Neutrophil (primary cell): ENCODE measurements around the gene LKAAEAR1.

ENCODE experiments used
- H3K27ac ChIP-seq: fragments of 200-600 bp; sonication (generic); 2 replicates; pipeline ENCODE4 v1.5.1; 2016; ENCODE audit warnings: mild to moderate bottlenecking, moderate library complexity
- H3K27me3 ChIP-seq: fragments of 200-600 bp; sonication (generic); 2 replicates; pipeline ENCODE4 v1.6.0; 2016; ENCODE audit warnings: mild to moderate bottlenecking
- H3K36me3 ChIP-seq: fragments of 200-600 bp; sonication (generic); 2 replicates; pipeline ENCODE4 v1.5.1; 2017
- H3K4me1 ChIP-seq, 2 experiments: fragments of 200-600 bp in 1 of 2; sonication (generic) in 1 of 2; 1 replicate in 1 of 2; 2 replicates in 1 of 2; pipeline versions ENCODE4 v1.5.1 to v1.6.1; 2013 to 2016; ENCODE audit warnings: low read depth in 1 of 2, low read length in 1 of 2, mild to moderate bottlenecking in 1 of 2, moderate library complexity in 1 of 2; ENCODE audit not compliant: control insufficient read depth in 1 of 2, insufficient read depth in 1 of 2
- H3K4me3 ChIP-seq, 2 experiments: fragments of 200-600 bp in 1 of 2; sonication (generic) in 1 of 2; 1 replicate in 1 of 2; 2 replicates in 1 of 2; pipeline ENCODE4 v1.5.1; 2013 to 2016; ENCODE audit warnings: low read depth in 1 of 2, low read length in 1 of 2, mild to moderate bottlenecking in 1 of 2, moderate library complexity in 1 of 2
- H3K9me3 ChIP-seq: fragments of 200-600 bp; sonication (generic); 2 replicates; pipeline ENCODE4 v1.5.1; 2016
- CTCF ChIP-seq: fragments of 200-600 bp; sonication (generic); IDR thresholded peaks from 2 replicates; pipeline ENCODE4 v1.5.1; 2016; ENCODE audit warnings: antibody characterized with exemption

Gene LKAAEAR1

DNA sequence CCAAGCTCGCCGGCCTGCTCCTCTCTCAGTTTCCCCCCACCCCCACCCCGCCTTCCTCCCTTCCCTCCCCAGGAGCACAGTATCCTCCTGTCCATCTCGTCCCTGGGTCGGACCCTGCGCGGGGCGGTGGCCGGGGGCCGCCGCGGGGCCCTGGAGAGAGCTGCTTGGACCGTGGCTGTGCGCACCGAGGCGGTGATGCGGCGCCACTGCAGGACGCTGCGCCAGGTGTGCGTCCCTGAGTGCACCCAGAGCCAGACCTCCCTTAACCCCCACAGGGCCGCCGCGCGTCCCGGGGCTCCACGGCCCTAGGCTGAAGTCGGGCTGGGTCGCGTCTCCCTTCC is 46.0 kb downstream of the LKAAEAR1 start:
- peaks cover 26% of the 10 kb centered on the region for H3K36me3 ChIP-seq
- peaks cover 22 to 36% of the 10 kb centered on the region in 2 experiments for H3K4me1 ChIP-seq
- H3K27ac ChIP-seq: no peak overlapping the region
- H3K9me3 ChIP-seq: no peaks in the 10 kb centered on the region
- no peak for TF ChIP-seq CTCF
- peaks cover 75% of the 10 kb centered on the region for H3K27me3 ChIP-seq
- peak overlapping the region; percentile 65 to 69 for H3K4me3 ChIP-seq

DNA sequence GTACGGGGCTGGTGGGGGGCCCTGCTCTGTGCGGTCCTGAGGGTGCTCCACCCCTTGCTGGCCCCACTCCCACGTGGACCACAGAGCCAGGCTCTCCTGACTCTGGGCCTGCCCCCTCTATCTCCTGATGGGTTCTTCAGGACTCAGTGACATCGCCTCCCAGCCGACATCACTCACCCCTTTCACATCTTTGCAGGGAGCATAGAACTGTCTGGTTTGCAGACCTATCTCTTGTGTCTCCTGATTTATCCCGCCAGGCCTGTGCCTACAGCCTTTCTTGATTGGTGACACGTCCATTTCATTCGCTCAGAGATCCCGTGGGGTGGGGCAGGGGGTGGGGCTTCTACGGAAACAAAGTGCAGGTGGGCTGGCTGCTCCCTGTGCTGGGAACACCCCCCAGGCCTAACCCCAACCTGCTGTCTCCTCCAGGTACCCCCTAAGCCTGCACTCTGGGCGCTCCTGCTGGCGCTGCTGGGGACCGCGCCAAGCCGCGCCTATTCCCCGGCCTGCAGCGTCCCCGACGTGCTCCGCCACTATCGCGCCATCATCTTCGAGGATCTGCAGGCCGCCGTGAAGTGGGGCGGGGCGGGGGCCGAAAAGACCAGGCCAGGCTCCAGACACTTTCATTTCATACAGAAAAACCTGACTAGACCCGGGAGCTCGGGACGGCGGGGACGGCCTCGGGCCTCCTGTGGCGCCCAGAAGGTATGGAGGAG is 46.5 kb downstream of the LKAAEAR1 start:
- peaks cover 70% of the 10 kb centered on the region for H3K27me3 ChIP-seq
- H3K27ac ChIP-seq: no peak overlapping the region
- peak overlapping the region in 1 of 2 experiments; percentile 69 for H3K4me3 ChIP-seq
- H3K9me3 ChIP-seq: no peaks in the 10 kb centered on the region
- TF ChIP-seq CTCF: no peak
- peaks cover 22 to 36% of the 10 kb centered on the region in 2 experiments for H3K4me1 ChIP-seq
- H3K36me3 ChIP-seq: peaks cover 31% of the 10 kb centered on the region

DNA sequence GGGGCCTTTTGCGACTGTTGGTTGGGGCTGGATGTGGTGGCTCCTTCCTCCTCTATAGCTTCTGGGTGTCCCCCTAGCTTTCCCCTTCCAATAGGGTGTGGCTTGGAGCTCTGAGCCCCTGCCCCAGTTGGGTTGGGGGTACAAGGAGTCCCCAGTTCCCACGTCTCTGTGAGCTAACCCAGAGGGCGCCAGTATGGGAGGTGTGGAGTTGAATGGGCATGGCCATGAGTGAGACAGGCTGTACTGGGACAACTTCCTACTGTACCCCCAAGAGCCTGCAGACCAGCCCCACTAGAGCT is 47.0 kb downstream of the LKAAEAR1 start:
- H3K4me3 ChIP-seq: no peak overlapping the region
- no peak for TF ChIP-seq CTCF
- peaks cover 36% of the 10 kb centered on the region for H3K36me3 ChIP-seq
- H3K4me1 ChIP-seq: peaks cover 19 to 32% of the 10 kb centered on the region in 2 experiments
- peaks cover 65% of the 10 kb centered on the region for H3K27me3 ChIP-seq
- no peaks in the 10 kb centered on the region for H3K9me3 ChIP-seq
- no peak overlapping the region for H3K27ac ChIP-seq

- peaks cover 60% of the 10 kb centered on the region for H3K27me3 ChIP-seq
- peaks cover 14 to 26% of the 10 kb centered on the region in 2 experiments for H3K4me1 ChIP-seq
- H3K36me3 ChIP-seq: peaks cover 42% of the 10 kb centered on the region
- H3K27ac ChIP-seq: no peak overlapping the region
- no peak overlapping the region for H3K4me3 ChIP-seq
- no peaks in the 10 kb centered on the region for H3K9me3 ChIP-seq
- no peak for TF ChIP-seq CTCF
These were observed 47.6 kb downstream of the LKAAEAR1 start for GRCh38 chr20:64036346-64037198.

DNA sequence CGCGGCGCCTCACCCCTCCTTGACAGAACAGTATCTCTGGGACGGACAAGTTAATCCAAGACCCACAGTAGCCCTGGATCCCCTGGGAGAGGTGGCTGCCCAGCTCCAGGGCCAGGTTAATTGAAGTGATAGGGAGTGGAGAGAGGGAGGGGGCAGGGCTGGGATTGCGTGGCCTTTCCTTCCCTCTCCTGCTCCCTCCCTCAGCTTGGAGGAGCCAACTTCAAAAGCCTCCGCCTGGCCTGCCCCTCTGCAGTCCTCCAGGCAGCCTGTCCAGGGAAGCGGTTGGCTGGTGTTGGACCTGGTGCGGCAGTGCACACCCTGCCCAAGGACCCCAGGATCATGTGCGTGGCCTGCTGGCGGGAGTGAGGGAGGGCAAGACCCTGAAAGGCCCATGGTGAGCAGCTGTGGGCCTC is 48.3 kb downstream of the LKAAEAR1 start, which contains the start of gene C20orf204:
Gene C20orf204, plus strand, starts transcription at position 250 of the 413 bp plus-strand sequence. Its CDS starts 142 bp downstream, at position 392.
- H3K9me3 ChIP-seq: no peaks in the 10 kb centered on the region
- no peak within 1 kb of the TSS for H3K4me3 ChIP-seq
- no peak for TF ChIP-seq CTCF
- H3K36me3 ChIP-seq: peaks cover 48% of the 10 kb centered on the region
- peaks cover 10 to 22% of the 10 kb centered on the region in 2 experiments for H3K4me1 ChIP-seq
- H3K27ac ChIP-seq: no peak within 1 kb of the TSS
- peaks cover 53% of the 10 kb centered on the region for H3K27me3 ChIP-seq
